ENCODE results near the gene EFNB2. TPM values are rescaled to one million over a fixed set of nuclear protein-coding genes. Genes with fewer than 3 reads are reported as not detected.

The EFNB2 gene
- total and polyA plus RNA-seq, 9 of the 15 experiments (the other 6 are each of a cell fraction or from before 2014, with no cell fraction given): 0.01 to 0.29 (median 0.18) TPM

- CTCF ChIA-PET (ENCODE audit: low intra/inter-chr PET ratio): no interaction called here
- no peaks in the 10 kb centered on the region for H4K20me1 ChIP-seq (replicated peaks; ENCODE audit: control insufficient read depth, insufficient read depth, low read length)
- no peaks in the 10 kb centered on the region for H3K27me3 ChIP-seq (ENCODE audit: control insufficient read depth in 2 of 2, insufficient read depth in 2 of 2, low read length in 2 of 2)
- FAIRE-seq: no peak
- no peaks in the 10 kb centered on the region for H3K36me3 ChIP-seq (ENCODE audit: control insufficient read depth, insufficient read depth, low read length)
- POLR2A ChIA-PET: no interaction called here
- H3K4me3 ChIP-seq: no peak overlapping the region
- 5% methylated on average over 7 of the region's 11 CpGs for WGBS (ENCODE audit: insufficient coverage, low coverage, missing lambda C conversion rate)
- H3K9me3 ChIP-seq (replicated peaks; ENCODE audit: control insufficient read depth, insufficient read depth, low read depth, low read length): no peaks in the 10 kb centered on the region
- in situ Hi-C loops (cut with MboI): no loop called here
- no peak overlapping the region for H3K27ac ChIP-seq (ENCODE audit: extremely low read depth, low read depth, low read length)
- H3K9me1 ChIP-seq (ENCODE audit: control insufficient read depth, insufficient read depth, low read length): no peaks in the 10 kb centered on the region
- intact Hi-C loops (cut with micrococcal nuclease): no loop called here
- H3K4me1 ChIP-seq (replicated peaks in 1 of 2; ENCODE audit: control insufficient read depth in 2 of 2, insufficient read depth in 2 of 2, low read length in 2 of 2): no peaks in the 10 kb centered on the region
- no peak for ATAC-seq
- H2AFZ ChIP-seq (ENCODE audit: low read depth, low read length): no peak overlapping the region
- H3K9ac ChIP-seq (ENCODE audit: insufficient read depth in 1 of 2, low read depth in 2 of 2, low read length in 2 of 2): no peak overlapping the region
- no peak for DNase-seq (ENCODE audit: extremely low read depth in 1 of 4, low spot score in 3 of 4)
- no peaks in the 10 kb centered on the region for H3K79me2 ChIP-seq (ENCODE audit: control insufficient read depth, insufficient read depth, low read length)
- no peak overlapping the region for H3K4me2 ChIP-seq (ENCODE audit: insufficient read depth, low read length)
- no TSS peak for BruUV-seq (replicated peaks)
- no peak for TF ChIP-seq ZNF318 (IDR thresholded peaks at IDR 0.05; ENCODE audit: borderline replicate concordance in 1 of 2, low read depth in 1 of 2)
- no peak for TF ChIP-seq ZNF324 (CRISPR knock-in tag; IDR thresholded peaks at IDR 0.05)
- no peak for TF ChIP-seq ZNF41 (CRISPR knock-in tag; conservative IDR thresholded peaks at IDR 0.05)
- TF ChIP-seq HBP1 (CRISPR knock-in tag; IDR thresholded peaks at IDR 0.05): no peak
- no peak for TF ChIP-seq ZNF740 (CRISPR knock-in tag; IDR thresholded peaks at IDR 0.05)
- TF ChIP-seq ZNF740 (tag; IDR thresholded peaks at IDR 0.05): no peak
- no peak for TF ChIP-seq E2F6 (IDR thresholded peaks at IDR 0.05; ENCODE audit: borderline replicate concordance in 1 of 2, extremely low read depth in 1 of 2, insufficient read depth in 1 of 2, insufficient read length in 1 of 2, low read depth in 1 of 2, low read length in 1 of 2, poor library complexity in 1 of 2, severe bottlenecking in 1 of 2)
- TF ChIP-seq ZNF655 (CRISPR knock-in tag; IDR thresholded peaks at IDR 0.05): no peak
- TF ChIP-seq HMG20B (CRISPR knock-in tag; IDR thresholded peaks at IDR 0.05): no peak
Measured at GRCh38 chr13:106518512-106518911, 16.9 kb downstream of the EFNB2 start.

Data from K562 (cell line).